Activated B cell treated with CpG ODN at 0.5 μM for 24 hours (primary cell): Measurements from ENCODE around the gene AIF1. TPM values are rescaled to one million over a fixed set of nuclear protein-coding genes. Genes with fewer than 3 reads are reported as not detected.

ENCODE experiments used
- ATAC-seq: fragments of 200-7000 bp; cut with Tn5 transposase; one replicate; pipeline ENCODE4 v1.10.0; 2021; ENCODE audit warnings: low read depth, mild to moderate bottlenecking, moderate library complexity
- CTCF ChIA-PET: fragments of 350-600 bp; sonication (Branson Sonifier 250); formaldehyde crosslinking; loops from one replicate; lab custom pipeline; 2021; ENCODE audit warnings: antibody characterized with exemption; lab: Charles Lee
- POLR2A ChIA-PET: fragments of 350-600 bp; sonication (Branson Sonifier 250); formaldehyde crosslinking; loops from one replicate; lab custom pipeline; 2021; ENCODE audit warnings: antibody characterized with exemption; lab: Charles Lee
- DNase-seq: peaks from one replicate; pipeline ENCODE4 v3.0.0; 2022
- H3K27ac Mint-ChIP-seq: one replicate; pipeline ENCODE4 v1.8.0; 2020; ENCODE audit warnings: mixed read lengths
- H3K27me3 Mint-ChIP-seq: one replicate; pipeline ENCODE4 v1.8.0; 2021; ENCODE audit warnings: mixed read lengths
- H3K36me3 Mint-ChIP-seq: one replicate; pipeline ENCODE4 v1.8.0; 2021; ENCODE audit warnings: low read depth, mixed read lengths
- H3K4me1 Mint-ChIP-seq: one replicate; pipeline ENCODE4 v1.8.0; 2021; ENCODE audit warnings: mixed read lengths
- H3K4me3 Mint-ChIP-seq: one replicate; pipeline ENCODE4 v1.8.0; 2020; ENCODE audit warnings: mild to moderate bottlenecking, mixed read lengths
- H3K9me3 Mint-ChIP-seq: one replicate; pipeline ENCODE4 v1.8.0; 2020; ENCODE audit warnings: mixed read lengths
- CTCF ChIP-seq: fragments of 200-600 bp; IDR thresholded peaks from one replicate; pipeline ENCODE4 v1.8.0; 2022; ENCODE audit warnings: antibody characterized with exemption, mild to moderate bottlenecking
- intact Hi-C: fragments of 100-400 bp; cut with micrococcal nuclease; formaldehyde crosslinking; loops from one replicate; pipeline ENCODE4 v1.15.1; 2024
- total RNA-seq: library from RNA; stranded (reverse); gene quantifications from 2 replicates; pipeline ENCODE4 v1.2.3, GENCODE V29; 2022

Gene AIF1
- total RNA-seq, 1 donor from 2014 or later, result 2.0 TPM

GRCh38 chr6:31630177-31630934 is 15.3 kb downstream of the AIF1 start:
- no peak for ATAC-seq
- Mint-ChIP-seq H3K27ac (no peak overlapping the region), H3K9me3 (no peaks in the 10 kb centered on the region), H3K27me3 (no peaks in the 10 kb centered on the region), H3K4me1 (no peaks in the 10 kb centered on the region), H3K36me3 (peaks cover 96% of the 10 kb centered on the region), H3K4me3 (no peak overlapping the region)
- intact Hi-C loops, result no loop called here
- no peak for DNase-seq
- POLR2A ChIA-PET, result no interaction called here
- CTCF ChIA-PET, result no interaction called here
- TF ChIP-seq CTCF, result no peak

- DNase-seq (no peak), ATAC-seq (no peak)
- H3K27ac Mint-ChIP-seq, result no peak overlapping the region
- H3K27me3 Mint-ChIP-seq, result no peaks in the 10 kb centered on the region
- H3K36me3 Mint-ChIP-seq, result peaks cover 96% of the 10 kb centered on the region
- CTCF ChIA-PET, result no interaction called here
- H3K9me3 Mint-ChIP-seq, result no peaks in the 10 kb centered on the region
- TF ChIP-seq CTCF, result no peak
- intact Hi-C loops, result no loop called here
- H3K4me1 Mint-ChIP-seq, result no peaks in the 10 kb centered on the region
- POLR2A ChIA-PET, result interaction anchor here (1.0 kb wide), 1 partner anchor 9 kb away, joined by 3 read pairs; no protein-coding TSS in a partner anchor
- no peak overlapping the region for H3K4me3 Mint-ChIP-seq
Observed at GRCh38 chr6:31631209-31631608, 16.2 kb downstream of the AIF1 start.

GRCh38 chr6:31631681-31632278 is 16.7 kb downstream of the AIF1 start:
- no peak overlapping the region for H3K4me3 Mint-ChIP-seq
- H3K27ac Mint-ChIP-seq, result no peak overlapping the region
- peaks cover 96% of the 10 kb centered on the region for H3K36me3 Mint-ChIP-seq
- no peak for ATAC-seq
- POLR2A ChIA-PET, result interaction anchor here (1.0 kb wide), 1 partner anchor 10 kb away, joined by 3 read pairs; no protein-coding TSS in a partner anchor
- CTCF ChIA-PET, result no interaction called here
- DNase-seq, result no peak
- intact Hi-C loops, result no loop called here
- no peaks in the 10 kb centered on the region for H3K4me1 Mint-ChIP-seq
- TF ChIP-seq CTCF, result no peak
- no peaks in the 10 kb centered on the region for H3K9me3 Mint-ChIP-seq
- H3K27me3 Mint-ChIP-seq, result no peaks in the 10 kb centered on the region

- ChIA-PET POLR2A (interaction anchor here (1.4 kb wide), 1 partner anchor 20 kb away, joined by 3 read pairs; the partner anchor contains the start of gene BAG6), CTCF (no interaction called here)
- intact Hi-C loops, result no loop called here
- DNase-seq, result no peak
- no peak overlapping the region for H3K4me3 Mint-ChIP-seq
- no peaks in the 10 kb centered on the region for H3K9me3 Mint-ChIP-seq
- no peaks in the 10 kb centered on the region for H3K27me3 Mint-ChIP-seq
- no peak for TF ChIP-seq CTCF
- no peak for ATAC-seq
- no peak overlapping the region for H3K27ac Mint-ChIP-seq
- H3K36me3 Mint-ChIP-seq, result peaks cover 98% of the 10 kb centered on the region
- H3K4me1 Mint-ChIP-seq, result no peaks in the 10 kb centered on the region
Observed at GRCh38 chr6:31632279-31632946, 17.4 kb downstream of the AIF1 start.

GRCh38 chr6:31633447-31633846 is 18.4 kb downstream of the AIF1 start:
- CTCF ChIA-PET, result no interaction called here
- Mint-ChIP-seq H3K27me3 (no peaks in the 10 kb centered on the region), H3K36me3 (peaks cover 95% of the 10 kb centered on the region), H3K27ac (no peak overlapping the region), H3K9me3 (no peaks in the 10 kb centered on the region), H3K4me3 (no peak overlapping the region), H3K4me1 (no peaks in the 10 kb centered on the region)
- intact Hi-C loops, result no loop called here
- TF ChIP-seq CTCF, result no peak
- POLR2A ChIA-PET, result interaction anchor here (1.4 kb wide), 1 partner anchor 19 kb away, joined by 3 read pairs; the partner anchor contains the start of gene BAG6
- ATAC-seq (no peak), DNase-seq (no peak)
